ENCODE data around the gene TMEM72. TPM values are rescaled to one million over a fixed set of nuclear protein-coding genes. Genes with fewer than 3 reads are reported as not detected.

The TMEM72 gene
- polyA plus RNA-seq, 1 donor from 2014 or later: 1.4 TPM

DNA sequence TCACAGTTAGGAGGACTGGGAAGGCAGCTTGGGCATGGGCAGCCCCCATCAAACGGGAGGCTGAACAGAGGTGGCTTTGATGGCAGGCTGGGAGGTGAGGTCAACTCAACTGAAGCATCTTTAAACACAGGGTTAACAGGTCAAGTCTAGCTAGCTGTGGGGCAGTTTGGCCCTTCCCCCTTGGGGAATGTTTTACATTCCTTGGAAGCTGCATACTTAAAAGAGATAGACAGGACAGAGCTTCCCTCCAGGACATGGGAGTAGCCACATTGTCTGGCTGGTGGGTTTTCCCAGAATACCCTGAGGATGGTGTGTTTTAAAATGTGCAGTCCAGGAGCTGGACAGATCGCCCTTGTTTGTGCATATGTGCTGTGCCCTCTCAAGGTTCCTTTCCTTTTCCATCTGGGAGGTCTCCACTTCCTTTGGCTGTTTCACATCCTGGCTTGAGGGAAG lies 41.7 kb downstream of the TMEM72 start:
- no peaks in the 10 kb centered on the region for H3K9me3 ChIP-seq (ENCODE audit: low read length)
- no peak overlapping the region for H2AFZ ChIP-seq (ENCODE audit: low read depth, low read length)
- H3K4me3 ChIP-seq (ENCODE audit: low read length): no peak overlapping the region
- H3K9me2 ChIP-seq (ENCODE audit: insufficient read depth, low read length): no peaks in the 10 kb centered on the region
- no peak overlapping the region for H3K4me2 ChIP-seq (ENCODE audit: low read length)
- H3K27me3 ChIP-seq (ENCODE audit: insufficient read depth, low read depth, low read length): no peaks in the 10 kb centered on the region
- no peaks in the 10 kb centered on the region for H4K20me1 ChIP-seq (ENCODE audit: insufficient read depth)
- H3F3A ChIP-seq (ENCODE audit: insufficient read depth, low read length, poor library complexity, severe bottlenecking): no peaks in the 10 kb centered on the region
- no peak for TF ChIP-seq REST (IDR thresholded peaks at IDR 0.05; ENCODE audit: borderline replicate concordance)
- no peak for TF ChIP-seq TAF1 (IDR thresholded peaks at IDR 0.05; ENCODE audit: low read depth)
- no peak for TF ChIP-seq POLR2AphosphoS5 (IDR thresholded peaks at IDR 0.05)
- no peak for TF ChIP-seq MXI1 (conservative IDR thresholded peaks at IDR 0.05; ENCODE audit: poor library complexity, severe bottlenecking)
- no peak for TF ChIP-seq EZH2 (IDR thresholded peaks at IDR 0.05; ENCODE audit: borderline replicate concordance, insufficient read depth, low read length, poor library complexity, severe bottlenecking)
- no peak for TF ChIP-seq EP300 (conservative IDR thresholded peaks at IDR 0.05; ENCODE audit: poor library complexity, severe bottlenecking)
- TF ChIP-seq SMC3 (conservative IDR thresholded peaks at IDR 0.05; ENCODE audit: poor library complexity): no peak
- TF ChIP-seq, protein P1, sequence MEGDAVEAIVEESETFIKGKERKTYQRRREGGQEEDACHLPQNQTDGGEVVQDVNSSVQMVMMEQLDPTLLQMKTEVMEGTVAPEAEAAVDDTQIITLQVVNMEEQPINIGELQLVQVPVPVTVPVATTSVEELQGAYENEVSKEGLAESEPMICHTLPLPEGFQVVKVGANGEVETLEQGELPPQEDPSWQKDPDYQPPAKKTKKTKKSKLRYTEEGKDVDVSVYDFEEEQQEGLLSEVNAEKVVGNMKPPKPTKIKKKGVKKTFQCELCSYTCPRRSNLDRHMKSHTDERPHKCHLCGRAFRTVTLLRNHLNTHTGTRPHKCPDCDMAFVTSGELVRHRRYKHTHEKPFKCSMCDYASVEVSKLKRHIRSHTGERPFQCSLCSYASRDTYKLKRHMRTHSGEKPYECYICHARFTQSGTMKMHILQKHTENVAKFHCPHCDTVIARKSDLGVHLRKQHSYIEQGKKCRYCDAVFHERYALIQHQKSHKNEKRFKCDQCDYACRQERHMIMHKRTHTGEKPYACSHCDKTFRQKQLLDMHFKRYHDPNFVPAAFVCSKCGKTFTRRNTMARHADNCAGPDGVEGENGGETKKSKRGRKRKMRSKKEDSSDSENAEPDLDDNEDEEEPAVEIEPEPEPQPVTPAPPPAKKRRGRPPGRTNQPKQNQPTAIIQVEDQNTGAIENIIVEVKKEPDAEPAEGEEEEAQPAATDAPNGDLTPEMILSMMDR (IDR thresholded peaks at IDR 0.05; ENCODE audit: poor library complexity, severe bottlenecking): no peak
- no peak for TF ChIP-seq RAD21 (conservative IDR thresholded peaks at IDR 0.05)
- H3K79me2 ChIP-seq (replicated peaks; ENCODE audit: insufficient read depth, low read length): no peaks in the 10 kb centered on the region
- H3K9ac ChIP-seq (ENCODE audit: low read length): no peak overlapping the region
- no peak overlapping the region for H3K27ac ChIP-seq (ENCODE audit: low read length)
- H3K36me3 ChIP-seq (ENCODE audit: insufficient read depth, low read length): no peaks in the 10 kb centered on the region

GRCh38 chr10:44954042-44954441 lies 42.9 kb downstream of the TMEM72 start:
- Histone ChIP-seq H3F3A (ENCODE audit: insufficient read depth, low read length, poor library complexity, severe bottlenecking) (no peaks in the 10 kb centered on the region), H4K20me1 (ENCODE audit: insufficient read depth) (no peaks in the 10 kb centered on the region), H3K4me3 (ENCODE audit: low read length) (no peak overlapping the region), H3K9ac (ENCODE audit: low read length) (no peak overlapping the region), H3K36me3 (ENCODE audit: insufficient read depth, low read length) (no peaks in the 10 kb centered on the region), H3K9me2 (ENCODE audit: insufficient read depth, low read length) (no peaks in the 10 kb centered on the region), H3K27me3 (ENCODE audit: insufficient read depth, low read depth, low read length) (no peaks in the 10 kb centered on the region), H3K27ac (ENCODE audit: low read length) (no peak overlapping the region), H2AFZ (ENCODE audit: low read depth, low read length) (no peak overlapping the region), H3K9me3 (ENCODE audit: low read length) (no peaks in the 10 kb centered on the region), H3K4me2 (ENCODE audit: low read length) (no peak overlapping the region), H3K79me2 (replicated peaks; ENCODE audit: insufficient read depth, low read length) (no peaks in the 10 kb centered on the region)
- TF ChIP-seq TAF1 (IDR thresholded peaks at IDR 0.05; ENCODE audit: low read depth) (no peak), EZH2 (IDR thresholded peaks at IDR 0.05; ENCODE audit: borderline replicate concordance, insufficient read depth, low read length, poor library complexity, severe bottlenecking) (no peak), MXI1 (conservative IDR thresholded peaks at IDR 0.05; ENCODE audit: poor library complexity, severe bottlenecking) (no peak), POLR2AphosphoS5 (IDR thresholded peaks at IDR 0.05) (no peak), RAD21 (conservative IDR thresholded peaks at IDR 0.05) (no peak), EP300 (conservative IDR thresholded peaks at IDR 0.05; ENCODE audit: poor library complexity, severe bottlenecking) (no peak), SMC3 (conservative IDR thresholded peaks at IDR 0.05; ENCODE audit: poor library complexity) (no peak), REST (IDR thresholded peaks at IDR 0.05; ENCODE audit: borderline replicate concordance) (no peak)
- TF ChIP-seq, protein P1 (IDR thresholded peaks at IDR 0.05; ENCODE audit: poor library complexity, severe bottlenecking): no peak

Measured in neural cell (in vitro differentiated cells).